ENCODE measurements around the gene CELF4. TPM values are rescaled to one million over a fixed set of nuclear protein-coding genes. Genes with fewer than 3 reads are reported as not detected.

CELF4 gene
- total and polyA plus RNA-seq, 10 donors = 0.46 to 3.5 (median 0.78) TPM

GRCh38 chr18:37385846-37386778 is 179.5 kb downstream of the CELF4 start:
- DNase-seq = no peak

GRCh38 chr18:37383846-37384595 is 181.6 kb downstream of the CELF4 start:
- TF ChIP-seq POLR2A (IDR thresholded peaks at IDR 0.05) (no peak), CTCF (IDR thresholded peaks at IDR 0.05 in 8 of 11, conservative IDR thresholded peaks at IDR 0.05 in 3 of 11) (no peak), POLR2AphosphoS5 (IDR thresholded peaks at IDR 0.05) (no peak)
- DNase-seq = no peak
- WGBS, 5 donors = 42 to 60% (median 49%) methylated on average over 17 of the region's 17 CpGs

More at GRCh38 chr18:37385846-37386778, 179.5 kb downstream of the CELF4 start:
- Histone ChIP-seq H3K4me3 (no peak overlapping the region), H3K36me3 (no peaks in the 10 kb centered on the region), H3K9me3 (peaks cover 0 to 15% (median 2%) of the 10 kb centered on the region in 8 donors), H3K4me1 (peaks cover 0 to 6% (median 0%) of the 10 kb centered on the region in 6 donors), H3K27me3 (replicated peaks in 1 of 7) (peaks cover 0 to 23% (median 0%) of the 10 kb centered on the region in 7 donors), H3K27ac (no peak overlapping the region)
- intact Hi-C loops (cut with DNase I; ENCODE audit: low total_unique reads) = loop anchor here (5.0 kb wide), 1 partner anchor 151 kb away; no protein-coding TSS in a partner anchor
- 76 to 84% (median 78%) methylated on average over 9 of the region's 9 CpGs for WGBS, 5 donors
- TF ChIP-seq POLR2AphosphoS5 (IDR thresholded peaks at IDR 0.05) = no peak
- TF ChIP-seq POLR2A (IDR thresholded peaks at IDR 0.05) = no peak
- TF ChIP-seq CTCF (IDR thresholded peaks at IDR 0.05 in 8 of 11, conservative IDR thresholded peaks at IDR 0.05 in 3 of 11) = peak; percentile 31 to 78 (median 65)

GRCh38 chr18:37383036-37383785 is 182.4 kb downstream of the CELF4 start:
- intact Hi-C loops (cut with DNase I; ENCODE audit: low total_unique reads) = no loop called here
- Histone ChIP-seq H3K27me3 (replicated peaks in 1 of 7) (peaks cover 0 to 21% (median 0%) of the 10 kb centered on the region in 7 donors), H3K4me3 (no peak overlapping the region), H3K27ac (no peak overlapping the region), H3K4me1 (peaks cover 0 to 6% (median 0%) of the 10 kb centered on the region in 6 donors), H3K9me3 (no peaks in the 10 kb centered on the region), H3K36me3 (no peaks in the 10 kb centered on the region)
- WGBS, 5 donors = 39 to 61% (median 51%) methylated on average over 8 of the region's 8 CpGs
- no peak for DNase-seq
- no peak for TF ChIP-seq CTCF (IDR thresholded peaks at IDR 0.05 in 8 of 11, conservative IDR thresholded peaks at IDR 0.05 in 3 of 11)
- TF ChIP-seq POLR2AphosphoS5 (IDR thresholded peaks at IDR 0.05) = no peak
- no peak for TF ChIP-seq POLR2A (IDR thresholded peaks at IDR 0.05)

More at GRCh38 chr18:37383846-37384595, 181.6 kb downstream of the CELF4 start:
- Histone ChIP-seq H3K27me3 (replicated peaks in 1 of 7) (peaks cover 0 to 21% (median 0%) of the 10 kb centered on the region in 7 donors), H3K27ac (no peak overlapping the region), H3K4me3 (no peak overlapping the region), H3K36me3 (no peaks in the 10 kb centered on the region), H3K4me1 (peaks cover 0 to 6% (median 0%) of the 10 kb centered on the region in 6 donors), H3K9me3 (peaks cover 0 to under 1% (median 0%) of the 10 kb centered on the region in 8 donors)
- intact Hi-C loops (cut with DNase I; ENCODE audit: low total_unique reads) = no loop called here

Measured in spleen (tissue), 11 donors.